Activated naive CD8-positive, alpha-beta T cell treated with anti-CD3 and anti-CD28 coated beads, Interleukin-2, amount 50 U/mL, for 16 hours (primary cell): ENCODE results near the gene OR2H1.

ENCODE experiments used
- DNase-seq: peaks from one replicate; pipeline ENCODE4 v3.0.0-alpha.2; 2020; ENCODE audit warnings: low read depth, low spot score

Gene OR2H1

GRCh38 chr6:29510202-29510601 is 53.2 kb downstream of the OR2H1 start:
- no peak for DNase-seq

GRCh38 chr6:29510746-29511300 is 53.9 kb downstream of the OR2H1 start:
- DNase-seq, result no peak
